GM18526 (cell line): ENCODE data around the gene RAI14.

Experiments
- POLR2A ChIP-seq: IDR thresholded peaks from 3 replicates; pipeline ENCODE4 v1.6.1; 2011; ENCODE audit not compliant: insufficient read length; ENCODE audit errors: extremely low read depth

Gene RAI14

DNA sequence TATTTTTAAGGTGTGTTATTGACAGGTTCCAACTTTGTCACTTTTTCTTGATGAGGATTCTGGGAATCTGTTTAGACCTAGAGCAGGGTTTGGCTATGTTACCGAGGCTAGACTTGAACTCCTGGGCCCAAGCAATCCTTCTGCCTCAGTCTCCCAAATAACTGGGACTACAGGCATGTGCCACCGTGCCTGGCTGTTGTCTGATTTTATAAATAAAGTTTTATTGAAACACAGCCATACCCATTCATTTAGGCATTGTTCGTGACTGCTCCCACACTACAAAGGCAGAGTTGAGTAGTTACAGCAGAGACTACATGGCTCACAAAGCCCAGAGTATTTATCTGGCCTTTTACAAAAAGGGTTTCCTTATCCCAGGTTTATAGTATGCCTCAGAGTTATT lies 102.4 kb downstream of the RAI14 start:
- TF ChIP-seq POLR2A = no peak

DNA sequence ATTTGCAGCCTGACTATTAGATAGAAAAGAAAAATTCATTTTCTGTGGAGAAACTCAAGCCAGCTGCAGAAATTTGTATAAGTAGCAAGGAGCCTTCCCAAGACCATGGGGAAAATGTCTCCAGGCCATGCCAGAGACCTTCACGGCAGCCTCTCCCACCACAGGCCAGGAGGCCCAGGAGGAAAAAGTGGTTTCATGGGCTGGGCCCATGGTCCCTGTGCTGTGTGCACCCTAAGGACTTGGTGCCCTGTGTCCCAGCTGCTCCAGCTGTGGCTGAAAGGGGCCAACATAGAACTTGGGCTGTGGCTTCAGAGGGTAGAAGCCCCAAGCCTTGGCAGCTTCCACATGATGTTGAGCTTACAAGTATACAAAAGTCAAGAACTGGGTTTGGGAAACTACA lies 109.5 kb downstream of the RAI14 start:
- no peak for TF ChIP-seq POLR2A

- no peak for TF ChIP-seq POLR2A
These were observed 111.1 kb downstream of the RAI14 start for GRCh38 chr5:34767180-34767579.

- no peak for TF ChIP-seq POLR2A
These were observed 114.4 kb downstream of the RAI14 start for GRCh38 chr5:34770486-34770885.

DNA sequence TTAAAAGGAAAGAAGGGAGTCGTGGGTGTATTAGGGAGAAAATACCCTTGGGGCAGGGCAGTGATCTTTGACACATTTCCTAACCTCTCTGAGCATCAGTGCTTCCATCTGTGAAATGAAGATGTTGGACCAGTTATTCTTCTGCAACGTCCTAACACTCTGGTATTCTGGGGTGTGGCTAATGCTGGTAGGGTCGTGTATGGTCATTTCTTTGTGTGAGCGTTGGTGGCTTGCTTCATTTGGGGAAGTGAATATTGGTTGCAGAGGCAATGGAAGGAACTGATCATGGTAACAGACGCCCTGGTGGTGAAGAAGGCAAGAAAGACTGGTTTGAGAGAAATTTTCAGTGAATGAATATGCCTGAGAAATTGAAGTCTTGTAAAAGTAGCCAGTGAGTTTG lies 114.9 kb downstream of the RAI14 start:
- no peak for TF ChIP-seq POLR2A

DNA sequence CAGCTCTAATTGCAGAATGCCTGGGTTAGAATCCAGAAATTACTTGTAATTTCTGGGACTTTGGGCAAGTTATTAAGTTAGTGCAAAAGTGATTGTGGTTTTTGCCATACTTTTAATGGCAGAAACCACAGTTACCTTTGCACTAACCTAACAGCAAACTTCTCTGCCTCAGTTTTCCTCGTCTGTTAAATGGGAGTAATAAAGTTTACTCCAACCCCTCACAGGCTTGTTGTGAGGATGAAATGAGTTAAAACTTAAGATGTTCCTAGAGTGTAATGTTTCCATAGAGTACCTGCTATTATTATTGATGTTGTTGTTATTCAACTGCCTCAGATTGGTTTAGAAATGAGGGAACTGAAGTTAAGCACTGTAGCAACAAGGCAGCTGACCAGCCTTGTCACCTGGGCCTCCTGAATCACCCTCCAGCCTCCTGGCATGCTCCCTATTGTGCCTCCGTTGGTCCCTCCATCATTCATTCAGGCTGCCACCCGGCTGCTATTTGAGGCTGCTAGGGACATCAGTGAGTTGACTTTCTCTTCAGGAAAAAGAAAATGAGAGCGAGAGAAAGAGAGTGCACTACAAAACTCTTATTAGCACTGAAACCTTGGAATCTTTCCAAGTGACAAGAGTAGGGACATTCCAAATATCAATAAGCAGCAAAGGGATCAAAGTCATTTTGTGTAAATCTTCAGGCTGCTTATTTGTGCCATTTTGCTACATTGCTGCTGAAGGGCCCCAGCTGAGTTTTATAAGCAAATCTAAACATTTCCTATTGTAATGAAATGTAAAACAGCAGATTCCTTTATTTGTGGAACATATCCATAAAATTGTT lies 116.4 kb downstream of the RAI14 start:
- no peak for TF ChIP-seq POLR2A

GRCh38 chr5:34774139-34774538 lies 118.0 kb downstream of the RAI14 start:
- no peak for TF ChIP-seq POLR2A

DNA sequence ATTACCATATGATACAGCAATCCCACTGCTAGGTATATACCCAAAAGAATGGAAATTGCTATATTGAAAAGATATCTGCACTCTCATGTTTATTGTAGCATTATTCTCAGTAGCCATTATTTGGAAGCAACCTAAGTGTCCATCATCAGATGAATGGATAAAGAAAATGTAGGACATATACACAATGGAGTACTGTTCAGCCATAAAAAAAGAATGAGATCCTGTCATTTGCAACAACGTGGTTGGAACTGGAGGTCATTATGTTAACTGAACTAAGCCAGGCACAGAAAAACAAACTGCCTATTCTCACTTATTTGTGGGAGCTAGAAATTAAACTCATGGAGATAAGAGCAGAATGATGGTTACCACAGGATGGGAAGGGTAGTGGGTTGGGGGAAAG lies 119.8 kb downstream of the RAI14 start:
- no peak for TF ChIP-seq POLR2A

DNA sequence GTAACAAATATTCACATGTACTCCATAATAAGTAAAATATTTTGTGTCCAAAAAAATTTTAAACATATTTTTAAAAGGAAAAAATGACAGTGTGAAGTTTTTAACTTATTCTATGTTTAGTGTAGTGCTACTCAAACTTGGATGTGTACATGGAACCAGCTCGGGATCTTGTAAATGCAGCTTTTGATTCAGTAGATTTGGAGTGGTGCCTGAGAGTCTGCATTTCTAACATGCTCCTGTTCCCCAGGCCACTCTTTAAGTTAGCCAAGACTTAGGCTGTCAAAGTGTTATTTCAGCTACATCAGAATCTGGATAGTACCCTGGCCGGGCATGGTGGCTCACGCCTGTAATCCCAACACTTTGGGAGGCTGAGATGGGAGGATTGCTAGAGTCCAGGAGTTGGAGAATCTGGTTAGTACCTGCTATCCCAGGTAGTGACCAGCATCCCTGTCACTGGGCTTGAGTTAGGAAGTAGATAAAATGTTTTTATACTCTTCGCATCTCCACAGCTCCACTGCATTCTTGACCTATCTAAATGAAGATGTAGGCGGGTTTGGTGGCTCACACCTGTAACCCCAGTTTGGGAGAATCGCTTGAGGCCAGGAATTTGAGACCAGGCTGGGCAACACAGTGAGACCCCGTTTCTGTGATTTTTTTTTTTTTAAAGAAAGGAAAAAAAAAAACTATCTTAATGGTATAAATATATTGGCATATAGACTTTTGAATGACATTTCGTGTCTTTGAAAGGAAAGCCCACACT lies 122.1 kb downstream of the RAI14 start:
- no peak for TF ChIP-seq POLR2A

DNA sequence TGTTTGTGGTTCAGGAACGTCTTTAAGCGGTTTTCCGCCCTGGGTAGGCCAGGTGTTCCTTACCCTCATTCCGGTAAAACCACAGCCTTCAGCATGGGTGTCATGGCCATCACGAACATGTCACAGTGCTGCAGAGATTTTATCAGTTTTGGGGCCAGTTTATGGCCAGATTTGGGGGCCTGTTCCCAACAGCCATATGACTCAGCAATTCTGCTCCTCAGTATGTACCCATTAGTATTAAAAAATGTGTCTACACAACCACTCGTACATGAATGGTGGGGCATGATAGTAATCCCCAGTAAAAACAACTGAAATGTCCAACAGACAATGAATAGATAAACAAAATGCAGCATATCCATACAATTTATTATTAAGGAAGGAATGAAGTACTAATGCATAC lies 130.9 kb downstream of the RAI14 start:
- no peak for TF ChIP-seq POLR2A

GRCh38 chr5:34789021-34789531 lies 132.9 kb downstream of the RAI14 start:
- TF ChIP-seq POLR2A = no peak

- no peak for TF ChIP-seq POLR2A
These were observed 133.5 kb downstream of the RAI14 start for GRCh38 chr5:34789639-34790038.

- no peak for TF ChIP-seq POLR2A
These were observed 133.9 kb downstream of the RAI14 start for GRCh38 chr5:34790069-34790468.

DNA sequence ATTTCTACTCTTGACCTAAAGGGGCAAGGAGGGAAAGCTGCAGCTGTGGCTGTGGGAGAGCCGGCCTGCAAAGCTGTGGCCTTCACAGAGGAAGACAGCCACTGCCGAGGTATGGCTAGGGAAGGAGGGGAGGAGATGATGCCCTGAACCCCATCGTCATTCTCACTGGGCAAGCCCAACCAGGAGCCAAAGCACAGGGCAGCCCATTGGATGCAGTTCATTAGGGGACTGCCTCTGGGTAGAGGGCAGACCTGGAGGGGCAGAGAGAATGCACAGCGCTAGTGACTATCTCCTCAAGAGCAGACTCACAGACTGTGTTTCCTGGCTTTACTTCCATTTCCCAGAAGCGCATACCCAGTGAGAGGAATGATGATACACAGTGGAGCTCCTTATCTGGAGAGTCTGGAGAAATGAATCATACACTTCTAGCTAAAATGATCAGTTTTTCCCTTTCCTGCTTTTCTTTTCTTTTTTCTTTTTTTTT lies 135.7 kb downstream of the RAI14 start:
- no peak for TF ChIP-seq POLR2A

DNA sequence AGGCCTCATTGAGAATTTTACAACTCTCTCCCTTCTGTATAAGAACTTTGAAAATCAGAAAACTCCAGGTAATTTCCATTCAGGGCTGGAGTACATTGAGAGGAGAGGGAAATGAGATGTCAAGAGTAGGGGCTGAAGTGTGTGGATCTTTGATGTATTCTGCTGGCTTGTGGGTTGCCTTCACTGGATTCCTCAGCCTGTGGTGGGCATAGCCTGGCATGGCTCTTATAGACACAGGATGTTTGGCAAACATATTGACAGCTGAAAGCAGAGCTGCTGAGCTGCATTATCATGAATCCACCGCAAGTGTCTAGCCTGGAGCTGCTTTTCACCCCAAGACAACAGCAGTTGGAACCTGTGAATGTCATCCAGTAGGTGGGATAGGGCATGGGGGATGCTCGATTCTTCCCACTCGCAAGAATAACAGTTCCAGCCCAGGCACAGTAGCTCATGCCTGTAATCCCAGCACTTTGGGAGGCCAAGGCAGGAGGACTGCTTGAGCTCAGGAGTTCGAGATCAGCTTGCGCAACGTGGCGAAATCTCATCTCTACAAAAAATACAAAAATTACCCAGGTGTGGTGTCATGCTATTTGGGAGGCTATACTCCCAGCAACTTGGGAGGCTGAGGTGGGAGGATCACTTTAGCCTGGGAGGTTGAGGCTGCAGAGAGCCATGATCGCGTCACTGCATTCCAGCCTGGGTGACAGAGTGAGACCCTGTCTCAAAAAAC lies 146.9 kb downstream of the RAI14 start:
- TF ChIP-seq POLR2A = no peak
